CD4-positive, alpha-beta memory T cell (primary cell): ENCODE data around the gene ARPC2. TPM values are rescaled to one million over a fixed set of nuclear protein-coding genes. Genes with fewer than 3 reads are reported as not detected.

Experiments used
- CTCF ChIA-PET: fragments of 350-600 bp; sonication (Branson Sonifier 250); formaldehyde crosslinking; loops from one replicate; lab custom pipeline; 2021; ENCODE audit warnings: inconsistent platforms; ENCODE audit not compliant: partially characterized antibody; lab: Charles Lee
- POLR2A ChIA-PET: fragments of 350-600 bp; sonication (Branson Sonifier 250); formaldehyde crosslinking; loops from one replicate; lab custom pipeline; 2021; ENCODE audit not compliant: partially characterized antibody; lab: Charles Lee
- DNase-seq, 5 donors: peaks; one replicate each; pipeline versions ENCODE4 v3.0.0 to v3.0.0-alpha.2; 2020 to 2022; ENCODE audit warnings: mixed read lengths in 1 of 5
- H3K27ac ChIP-seq: one replicate; pipeline ENCODE4 v1.7.0; 2013; ENCODE audit warnings: low read depth, low read length
- H3K27me3 ChIP-seq: 2 replicates; pipeline ENCODE4 v1.7.0; 2013; ENCODE audit warnings: mild to moderate bottlenecking, low read length, moderate library complexity; ENCODE audit not compliant: insufficient read depth
- H3K36me3 ChIP-seq: 2 replicates; pipeline ENCODE4 v1.7.0; 2013; ENCODE audit warnings: mild to moderate bottlenecking, low read length, moderate library complexity; ENCODE audit not compliant: insufficient read depth
- H3K4me1 ChIP-seq: 2 replicates; pipeline ENCODE4 v1.7.0; 2013; ENCODE audit warnings: mild to moderate bottlenecking, low read length, moderate library complexity; ENCODE audit not compliant: insufficient read depth
- H3K4me3 ChIP-seq, 2 donors: one replicate each; pipeline ENCODE4 v1.7.0; 2013; ENCODE audit warnings: low read length in 2 of 2, mild to moderate bottlenecking in 1 of 2
- H3K9me3 ChIP-seq, 2 donors: one replicate each; pipeline ENCODE4 v1.7.0; 2013; ENCODE audit warnings: low read length in 2 of 2, control low read depth in 1 of 2; ENCODE audit not compliant: control insufficient read depth in 1 of 2
- H3K27ac Mint-ChIP-seq, 7 donors: one replicate each; pipeline ENCODE4 v1.8.0; 2020 to 2021; ENCODE audit warnings: mixed read lengths in 7 of 7, mild to moderate bottlenecking in 6 of 7, inconsistent platforms in 3 of 7, moderate library complexity in 3 of 7
- H3K27me3 Mint-ChIP-seq, 2 donors: one replicate each; pipeline ENCODE4 v1.8.0; 2020 to 2021; ENCODE audit warnings: mixed read lengths in 2 of 2
- H3K36me3 Mint-ChIP-seq, 2 donors: one replicate each; pipeline ENCODE4 v1.8.0; 2020 to 2021; ENCODE audit warnings: mixed read lengths in 2 of 2, inconsistent platforms in 1 of 2, mild to moderate bottlenecking in 1 of 2
- H3K4me1 Mint-ChIP-seq, 4 donors: one replicate each; pipeline ENCODE4 v1.8.0; 2020 to 2021; ENCODE audit warnings: mixed read lengths in 4 of 4, mild to moderate bottlenecking in 1 of 4
- H3K4me3 Mint-ChIP-seq, 8 donors: one replicate each; pipeline ENCODE4 v1.8.0; 2020 to 2021; ENCODE audit warnings: mixed read lengths in 8 of 8, mild to moderate bottlenecking in 7 of 8, moderate library complexity in 6 of 8, inconsistent platforms in 3 of 8
- H3K9me3 Mint-ChIP-seq, 8 donors: one replicate each; pipeline ENCODE4 v1.8.0; 2020 to 2021; ENCODE audit warnings: mixed read lengths in 8 of 8, mild to moderate bottlenecking in 5 of 8, inconsistent platforms in 3 of 8, moderate library complexity in 1 of 8
- intact Hi-C: fragments of 100-400 bp; cut with micrococcal nuclease; formaldehyde crosslinking; loops from one replicate; pipeline ENCODE4 v1.15.1; 2023
- polyA plus RNA-seq, 2 donors: library from polyadenylated mRNA; unstranded; fragments of 300-500 nt; fragmentation: Illumina TruSeq; gene quantifications; one replicate each; pipeline ENCODE4 v1.2.3, GENCODE V29; 2021
- total RNA-seq, 2 experiments: library from RNA; stranded (reverse); gene quantifications; one replicate each; pipeline ENCODE4 v1.2.3, GENCODE V29; 2021

The ARPC2 gene
- total and polyA plus RNA-seq, 4 experiments from 2014 or later, result 412 to 1,042 (median 628) TPM

GRCh38 chr2:218223046-218223445, 6.1 kb downstream of the ARPC2 start:
- Histone ChIP-seq H3K4me3 (peak overlapping the region in 1 of 2 donors; percentile 15), H3K27me3 (no peaks in the 10 kb centered on the region), H3K9me3 (no peaks in the 10 kb centered on the region), H3K27ac (peak overlapping the region; percentile 93), H3K4me1 (peaks cover 90% of the 10 kb centered on the region), H3K36me3 (peaks cover 31% of the 10 kb centered on the region)
- Mint-ChIP-seq H3K36me3 (peaks cover 42 to 86% of the 10 kb centered on the region in 2 donors), H3K27me3 (no peaks in the 10 kb centered on the region), H3K4me3 (peak overlapping the region; percentile 72 to 95 (median 73)), H3K4me1 (peaks cover 65 to 97% (median 81%) of the 10 kb centered on the region in 4 donors), H3K9me3 (no peaks in the 10 kb centered on the region), H3K27ac (peak overlapping the region; percentile 77 to 95 (median 91))
- ChIA-PET CTCF (interaction anchor here (3.0 to 8.4 kb wide), 2 partner anchors 7 to 48 kb away, joined by 13 to 67 read pairs; partner anchors contain the start of genes AAMP and PNKD), POLR2A (interaction anchor here (1.4 kb wide), 2 partner anchors 64 to 436 kb away, joined by 4 to 7 read pairs; partner anchors contain the start of genes BCS1L and ZNF142)
- intact Hi-C loops, result no loop called here
- DNase-seq, result peak in 1 of 5 donors; percentile 63

- no peaks in the 10 kb centered on the region for H3K9me3 Mint-ChIP-seq
- H3K4me3 Mint-ChIP-seq, result peak overlapping the region; percentile 15 to 91 (median 74)
- H3K36me3 ChIP-seq, result peaks cover 37% of the 10 kb centered on the region
- no peaks in the 10 kb centered on the region for H3K27me3 ChIP-seq
- peaks cover 97% of the 10 kb centered on the region for H3K4me1 ChIP-seq
- H3K4me1 Mint-ChIP-seq, result peaks cover 68 to 97% (median 86%) of the 10 kb centered on the region in 4 donors
- H3K4me3 ChIP-seq, result no peak overlapping the region
- no peaks in the 10 kb centered on the region for H3K27me3 Mint-ChIP-seq
- intact Hi-C loops, result no loop called here
- POLR2A ChIA-PET, result interaction anchor here (0.8 to 7.9 kb wide), 4 partner anchors 5 to 176 kb away, joined by 3 to 144 read pairs (median 10); partner anchors contain the start of genes AAMP, ARPC2, CTDSP1 and PNKD
- CTCF ChIA-PET, result no interaction called here
- DNase-seq, result no peak
- no peaks in the 10 kb centered on the region for H3K9me3 ChIP-seq
- peak overlapping the region; percentile 77 to 95 (median 91) for H3K27ac Mint-ChIP-seq
- H3K36me3 Mint-ChIP-seq, result peaks cover 49 to 86% of the 10 kb centered on the region in 2 donors
- peak overlapping the region; percentile 93 for H3K27ac ChIP-seq
Observed at GRCh38 chr2:218224186-218224585, 7.2 kb downstream of the ARPC2 start.

GRCh38 chr2:218226903-218227302, 9.9 kb downstream of the ARPC2 start:
- no peaks in the 10 kb centered on the region for H3K9me3 Mint-ChIP-seq
- H3K27me3 Mint-ChIP-seq, result no peaks in the 10 kb centered on the region
- Histone ChIP-seq H3K27me3 (no peaks in the 10 kb centered on the region), H3K4me3 (no peak overlapping the region), H3K36me3 (peaks cover 48% of the 10 kb centered on the region), H3K9me3 (no peaks in the 10 kb centered on the region), H3K4me1 (peaks cover 96% of the 10 kb centered on the region), H3K27ac (peak overlapping the region; percentile 0)
- H3K27ac Mint-ChIP-seq, result peak overlapping the region; percentile 49 to 93 (median 76)
- ChIA-PET CTCF (interaction anchor here (0.6 to 7.8 kb wide), 9 partner anchors 8 to 180 kb away, joined by 3 to 67 read pairs (median 4); partner anchors contain the start of genes AAMP, ARPC2 and PNKD), POLR2A (interaction anchor here (1.4 to 7.9 kb wide), 4 partner anchors 8 to 43 kb away, joined by 3 to 144 read pairs (median 10); partner anchors contain the start of genes AAMP, ARPC2 and PNKD)
- H3K4me3 Mint-ChIP-seq, result peak overlapping the region in 6 of 8 donors; percentile 7 to 42 (median 38)
- peaks cover 60 to 95% (median 80%) of the 10 kb centered on the region in 4 donors for H3K4me1 Mint-ChIP-seq
- intact Hi-C loops, result no loop called here
- peaks cover 44 to 87% of the 10 kb centered on the region in 2 donors for H3K36me3 Mint-ChIP-seq
- no peak for DNase-seq

- H3K27ac Mint-ChIP-seq, result peak overlapping the region; percentile 70 to 95 (median 90)
- Histone ChIP-seq H3K27ac (peak overlapping the region; percentile 35), H3K36me3 (peaks cover 50% of the 10 kb centered on the region), H3K4me1 (peaks cover 85% of the 10 kb centered on the region), H3K27me3 (no peaks in the 10 kb centered on the region), H3K4me3 (no peak overlapping the region), H3K9me3 (no peaks in the 10 kb centered on the region)
- H3K9me3 Mint-ChIP-seq, result no peaks in the 10 kb centered on the region
- H3K27me3 Mint-ChIP-seq, result no peaks in the 10 kb centered on the region
- H3K4me3 Mint-ChIP-seq, result peak overlapping the region in 5 of 8 donors; percentile 58 to 88 (median 76)
- no peak for DNase-seq
- ChIA-PET POLR2A (interaction anchor here (0.7 to 7.9 kb wide), 8 partner anchors 10 to 443 kb away, joined by 3 to 144 read pairs (median 6); partner anchors contain the start of genes AAMP, ARPC2 and PNKD), CTCF (interaction anchor here (0.8 to 7.8 kb wide), 10 partner anchors 10 to 158 kb away, joined by 3 to 67 read pairs (median 5); partner anchors contain the start of genes AAMP, ARPC2, CATIP and PNKD)
- H3K36me3 Mint-ChIP-seq, result peaks cover 53 to 81% of the 10 kb centered on the region in 2 donors
- H3K4me1 Mint-ChIP-seq, result peaks cover 52 to 89% (median 73%) of the 10 kb centered on the region in 4 donors
- intact Hi-C loops, result loop anchor here (1.0 to 2.0 kb wide), 3 partner anchors 10 to 42 kb away; no protein-coding TSS in a partner anchor
Observed at GRCh38 chr2:218228366-218229090, 11.5 kb downstream of the ARPC2 start.

- Mint-ChIP-seq H3K4me1 (peaks cover 50 to 86% (median 70%) of the 10 kb centered on the region in 4 donors), H3K4me3 (peak overlapping the region; percentile 42 to 88 (median 70)), H3K36me3 (peaks cover 57 to 81% of the 10 kb centered on the region in 2 donors), H3K9me3 (no peaks in the 10 kb centered on the region), H3K27ac (peak overlapping the region; percentile 70 to 95 (median 90)), H3K27me3 (no peaks in the 10 kb centered on the region)
- Histone ChIP-seq H3K36me3 (peaks cover 50% of the 10 kb centered on the region), H3K4me3 (no peak overlapping the region), H3K27me3 (no peaks in the 10 kb centered on the region), H3K27ac (peak overlapping the region; percentile 35), H3K4me1 (peaks cover 80% of the 10 kb centered on the region), H3K9me3 (no peaks in the 10 kb centered on the region)
- CTCF ChIA-PET, result interaction anchor here (0.6 to 7.8 kb wide), 13 partner anchors 10 to 159 kb away, joined by 3 to 67 read pairs (median 5); partner anchors contain the start of genes AAMP, ARPC2, CATIP and PNKD
- intact Hi-C loops, result loop anchor here (1.0 to 2.0 kb wide), 3 partner anchors 11 to 43 kb away; no protein-coding TSS in a partner anchor
- POLR2A ChIA-PET, result interaction anchor here (0.6 to 7.9 kb wide), 11 partner anchors 10 to 1314 kb away, joined by 3 to 144 read pairs (median 5); partner anchors contain the start of genes AAMP, ARPC2 and PNKD
- DNase-seq, result peak; percentile 46 to 75 (median 52)
Observed at GRCh38 chr2:218229239-218229638, 12.2 kb downstream of the ARPC2 start.

GRCh38 chr2:218229851-218230250, 12.9 kb downstream of the ARPC2 start:
- ChIA-PET CTCF (interaction anchor here (0.6 to 7.8 kb wide), 13 partner anchors 11 to 127 kb away, joined by 3 to 67 read pairs (median 6); partner anchors contain the start of genes AAMP, ARPC2, CATIP and PNKD), POLR2A (interaction anchor here (0.6 to 7.9 kb wide), 11 partner anchors 11 to 1313 kb away, joined by 3 to 144 read pairs (median 3); partner anchors contain the start of genes AAMP, ARPC2 and PNKD)
- Mint-ChIP-seq H3K36me3 (peaks cover 58 to 81% of the 10 kb centered on the region in 2 donors), H3K9me3 (no peaks in the 10 kb centered on the region), H3K4me3 (peak overlapping the region in 5 of 8 donors; percentile 13 to 82 (median 49)), H3K27me3 (no peaks in the 10 kb centered on the region), H3K4me1 (peaks cover 45 to 80% (median 64%) of the 10 kb centered on the region in 4 donors), H3K27ac (peak overlapping the region in 5 of 7 donors; percentile 70 to 93 (median 90))
- no peaks in the 10 kb centered on the region for H3K9me3 ChIP-seq
- no peak overlapping the region for H3K4me3 ChIP-seq
- DNase-seq, result peak in 1 of 5 donors; percentile 39
- H3K36me3 ChIP-seq, result peaks cover 50% of the 10 kb centered on the region
- intact Hi-C loops, result loop anchor here (1.0 to 2.0 kb wide), 3 partner anchors 12 to 44 kb away; no protein-coding TSS in a partner anchor
- peaks cover 74% of the 10 kb centered on the region for H3K4me1 ChIP-seq
- H3K27ac ChIP-seq, result peak overlapping the region; percentile 35
- no peaks in the 10 kb centered on the region for H3K27me3 ChIP-seq
